SK-N-SH treated with all-trans-retinoic acid at 6 μM for 48 hours (cell line): Measurements from ENCODE around the gene PDCD6IP.

Source experiments
- ARNTL ChIP-seq: fragments of 450-650 bp; formaldehyde crosslinking; IDR thresholded peaks from 2 replicates; pipeline ENCODE4 v1.5.0; 2020; ENCODE audit warnings: low read depth, mild to moderate bottlenecking, moderate library complexity, borderline replicate concordance
- BACH2 ChIP-seq: fragments of 250-450 bp; sonication (Bioruptor Pico); IDR thresholded peaks from 2 replicates; pipeline ENCODE4 v1.9.0; 2021; ENCODE audit warnings: mild to moderate bottlenecking, borderline replicate concordance
- ZFP3 ChIP-seq: fragments of 250-450 bp; sonication (Bioruptor Pico); IDR thresholded peaks from 2 replicates; pipeline ENCODE4 v1.5.0; 2020; ENCODE audit warnings: mild to moderate bottlenecking, moderate library complexity
- TF ChIP-seq, protein P1 (sequence below): fragments of 250-450 bp; sonication (Bioruptor Pico); IDR thresholded peaks from 2 replicates; pipeline ENCODE4 v1.8.0; 2020; ENCODE audit warnings: mild to moderate bottlenecking, moderate library complexity, borderline replicate concordance

DNA sequence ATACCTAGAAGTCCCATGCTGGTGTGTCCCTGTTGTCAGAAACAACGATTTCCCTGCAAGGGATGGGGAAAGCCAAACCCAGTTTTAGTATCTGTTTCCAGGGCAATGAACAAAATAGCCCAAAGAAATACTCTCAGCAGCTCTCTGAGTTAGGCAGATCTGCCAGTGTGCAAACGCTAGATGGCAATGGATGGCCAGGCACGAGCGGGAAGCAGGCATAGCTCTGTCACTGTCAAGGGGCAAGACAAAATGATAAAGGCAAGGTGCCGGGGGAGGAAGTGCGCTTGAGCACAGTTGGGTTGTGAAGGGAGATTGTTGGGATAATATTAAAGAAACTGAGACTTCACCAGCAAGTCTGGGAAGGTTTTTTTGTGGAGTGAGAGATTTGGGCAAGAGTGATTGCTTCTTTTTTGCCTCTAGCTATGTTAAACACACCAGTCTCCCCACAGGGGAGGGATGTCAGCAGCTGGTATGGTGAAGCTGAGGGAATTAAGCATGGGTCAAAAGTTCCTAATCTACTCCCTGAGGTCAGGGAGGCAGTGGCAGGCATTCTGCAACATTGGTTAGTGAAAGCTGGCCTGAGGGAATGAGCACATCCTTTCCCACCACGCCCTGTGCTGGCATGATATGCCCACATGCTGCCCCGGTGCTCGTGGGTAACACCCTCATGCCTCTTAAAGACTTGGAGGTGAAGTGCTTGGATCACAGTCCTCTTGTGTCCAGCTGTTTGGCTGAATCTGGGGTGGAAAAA is 117.5 kb downstream of the PDCD6IP start:
- TF ChIP-seq, protein P1, sequence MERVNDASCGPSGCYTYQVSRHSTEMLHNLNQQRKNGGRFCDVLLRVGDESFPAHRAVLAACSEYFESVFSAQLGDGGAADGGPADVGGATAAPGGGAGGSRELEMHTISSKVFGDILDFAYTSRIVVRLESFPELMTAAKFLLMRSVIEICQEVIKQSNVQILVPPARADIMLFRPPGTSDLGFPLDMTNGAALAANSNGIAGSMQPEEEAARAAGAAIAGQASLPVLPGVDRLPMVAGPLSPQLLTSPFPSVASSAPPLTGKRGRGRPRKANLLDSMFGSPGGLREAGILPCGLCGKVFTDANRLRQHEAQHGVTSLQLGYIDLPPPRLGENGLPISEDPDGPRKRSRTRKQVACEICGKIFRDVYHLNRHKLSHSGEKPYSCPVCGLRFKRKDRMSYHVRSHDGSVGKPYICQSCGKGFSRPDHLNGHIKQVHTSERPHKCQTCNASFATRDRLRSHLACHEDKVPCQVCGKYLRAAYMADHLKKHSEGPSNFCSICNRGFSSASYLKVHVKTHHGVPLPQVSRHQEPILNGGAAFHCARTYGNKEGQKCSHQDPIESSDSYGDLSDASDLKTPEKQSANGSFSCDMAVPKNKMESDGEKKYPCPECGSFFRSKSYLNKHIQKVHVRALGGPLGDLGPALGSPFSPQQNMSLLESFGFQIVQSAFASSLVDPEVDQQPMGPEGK (CRISPR knock-in tag), result no peak
- TF ChIP-seq BACH2 (CRISPR knock-in tag), result no peak
- TF ChIP-seq ZFP3, result no peak
- TF ChIP-seq ARNTL (CRISPR knock-in tag), result no peak
